ENCODE measurements around the gene RAB40C. TPM values are rescaled to one million over a fixed set of nuclear protein-coding genes. Genes with fewer than 3 reads are reported as not detected.

The RAB40C gene
- total RNA-seq, 1 donor from 2014 or later = 13.1 TPM

DNA sequence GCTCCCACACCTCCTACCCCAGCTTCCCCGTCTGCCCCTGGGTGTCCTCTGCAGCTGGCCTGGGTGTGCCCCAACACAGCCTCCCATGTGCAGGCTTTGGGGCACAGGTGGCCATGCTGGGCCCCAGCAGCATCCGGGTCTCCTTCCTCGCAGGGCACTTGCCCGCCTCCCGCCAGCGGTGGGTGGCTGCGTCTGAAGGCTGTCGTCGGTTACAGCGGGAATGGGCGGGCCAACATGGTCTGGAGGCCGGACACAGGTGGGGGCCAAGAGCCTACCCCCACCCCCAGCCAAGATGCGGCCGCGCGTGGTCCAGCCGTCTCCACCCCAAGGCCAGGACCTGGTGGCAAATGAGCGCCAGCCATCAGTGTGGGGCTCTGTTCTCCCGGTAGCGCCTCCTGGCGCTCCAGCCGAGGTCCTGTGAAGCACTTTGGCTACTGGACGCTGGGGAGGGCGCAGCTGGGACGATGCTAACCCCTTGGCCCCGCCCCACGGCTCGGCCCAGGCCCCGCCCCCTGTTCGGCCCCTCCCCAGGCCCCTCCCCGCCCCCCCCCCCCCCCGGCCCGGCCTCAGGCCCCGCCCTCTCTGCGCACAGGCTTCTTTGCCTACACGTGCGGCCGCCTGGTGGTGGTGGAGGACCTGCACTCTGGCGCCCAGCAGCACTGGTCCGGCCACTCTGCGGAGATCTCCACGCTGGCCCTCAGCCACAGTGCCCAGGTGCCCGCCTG lies 70.8 kb downstream of the RAB40C start:
- intact Hi-C loops (cut with micrococcal nuclease) = loop anchor here (1.0 to 2.0 kb wide), 6 partner anchors 11 to 268 kb away; partner anchors contain the start of genes METTL26 and WDR90
- H3K27me3 Mint-ChIP-seq = no peaks in the 10 kb centered on the region
- no peaks in the 10 kb centered on the region for H3K36me3 Mint-ChIP-seq (ENCODE audit: low read depth)
- peaks cover 7% of the 10 kb centered on the region for H3K4me1 Mint-ChIP-seq
- H3K4me3 Mint-ChIP-seq = peak overlapping the region; percentile 55
- H3K27ac Mint-ChIP-seq = no peak overlapping the region
- ATAC-seq (ENCODE audit: low read depth) (peak; percentile 91), DNase-seq (peak; percentile 61)
- ChIA-PET POLR2A (interaction anchor here (1.4 to 1.9 kb wide), 2 partner anchors 20 to 24 kb away, joined by 4 to 11 read pairs; partner anchors contain the start of genes METTL26 and STUB1), CTCF (no interaction called here)
- no peaks in the 10 kb centered on the region for H3K9me3 Mint-ChIP-seq
- TF ChIP-seq, protein P1, sequence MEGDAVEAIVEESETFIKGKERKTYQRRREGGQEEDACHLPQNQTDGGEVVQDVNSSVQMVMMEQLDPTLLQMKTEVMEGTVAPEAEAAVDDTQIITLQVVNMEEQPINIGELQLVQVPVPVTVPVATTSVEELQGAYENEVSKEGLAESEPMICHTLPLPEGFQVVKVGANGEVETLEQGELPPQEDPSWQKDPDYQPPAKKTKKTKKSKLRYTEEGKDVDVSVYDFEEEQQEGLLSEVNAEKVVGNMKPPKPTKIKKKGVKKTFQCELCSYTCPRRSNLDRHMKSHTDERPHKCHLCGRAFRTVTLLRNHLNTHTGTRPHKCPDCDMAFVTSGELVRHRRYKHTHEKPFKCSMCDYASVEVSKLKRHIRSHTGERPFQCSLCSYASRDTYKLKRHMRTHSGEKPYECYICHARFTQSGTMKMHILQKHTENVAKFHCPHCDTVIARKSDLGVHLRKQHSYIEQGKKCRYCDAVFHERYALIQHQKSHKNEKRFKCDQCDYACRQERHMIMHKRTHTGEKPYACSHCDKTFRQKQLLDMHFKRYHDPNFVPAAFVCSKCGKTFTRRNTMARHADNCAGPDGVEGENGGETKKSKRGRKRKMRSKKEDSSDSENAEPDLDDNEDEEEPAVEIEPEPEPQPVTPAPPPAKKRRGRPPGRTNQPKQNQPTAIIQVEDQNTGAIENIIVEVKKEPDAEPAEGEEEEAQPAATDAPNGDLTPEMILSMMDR (IDR thresholded peaks at IDR 0.05) = no peak

DNA sequence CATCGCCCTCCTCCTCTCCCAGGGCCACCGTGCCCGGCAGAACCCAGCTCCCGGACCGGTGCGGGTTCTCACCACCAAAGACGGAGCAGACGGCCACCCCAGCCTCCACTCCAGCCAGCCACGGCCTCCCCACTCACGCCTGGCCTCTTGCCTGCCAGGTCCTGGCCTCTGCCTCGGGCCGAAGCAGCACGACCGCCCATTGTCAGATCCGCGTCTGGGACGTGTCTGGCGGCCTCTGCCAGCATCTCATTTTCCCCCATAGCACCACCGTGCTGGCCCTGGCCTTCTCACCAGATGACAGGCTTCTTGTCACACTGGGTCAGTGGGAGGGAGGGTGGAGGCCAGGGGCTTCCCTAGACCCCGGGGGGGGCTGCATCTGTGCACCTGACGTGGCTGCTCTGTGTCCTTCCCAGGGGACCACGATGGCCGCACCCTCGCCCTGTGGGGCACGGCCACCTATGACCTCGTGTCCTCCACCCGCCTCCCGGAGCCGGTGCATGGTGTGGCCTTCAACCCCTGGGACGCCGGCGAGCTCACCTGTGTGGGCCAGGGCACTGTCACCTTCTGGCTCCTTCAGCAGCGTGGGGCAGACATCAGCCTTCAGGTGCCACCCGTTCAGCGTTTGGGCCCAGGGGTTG lies 71.4 kb downstream of the RAB40C start:
- peaks cover 7% of the 10 kb centered on the region for H3K4me1 Mint-ChIP-seq
- ChIA-PET POLR2A (interaction anchor here (1.4 to 1.9 kb wide), 2 partner anchors 19 to 25 kb away, joined by 4 to 11 read pairs; partner anchors contain the start of genes METTL26 and STUB1), CTCF (no interaction called here)
- ATAC-seq (ENCODE audit: low read depth) (no peak), DNase-seq (no peak)
- intact Hi-C loops (cut with micrococcal nuclease) = loop anchor here (2.0 kb wide), 4 partner anchors 17 to 269 kb away; partner anchors contain the start of gene METTL26
- TF ChIP-seq, protein P1 (IDR thresholded peaks at IDR 0.05) = no peak
- no peaks in the 10 kb centered on the region for H3K27me3 Mint-ChIP-seq
- H3K4me3 Mint-ChIP-seq = peak overlapping the region; percentile 19
- no peaks in the 10 kb centered on the region for H3K36me3 Mint-ChIP-seq (ENCODE audit: low read depth)
- H3K27ac Mint-ChIP-seq = no peak overlapping the region
- H3K9me3 Mint-ChIP-seq = no peaks in the 10 kb centered on the region

DNA sequence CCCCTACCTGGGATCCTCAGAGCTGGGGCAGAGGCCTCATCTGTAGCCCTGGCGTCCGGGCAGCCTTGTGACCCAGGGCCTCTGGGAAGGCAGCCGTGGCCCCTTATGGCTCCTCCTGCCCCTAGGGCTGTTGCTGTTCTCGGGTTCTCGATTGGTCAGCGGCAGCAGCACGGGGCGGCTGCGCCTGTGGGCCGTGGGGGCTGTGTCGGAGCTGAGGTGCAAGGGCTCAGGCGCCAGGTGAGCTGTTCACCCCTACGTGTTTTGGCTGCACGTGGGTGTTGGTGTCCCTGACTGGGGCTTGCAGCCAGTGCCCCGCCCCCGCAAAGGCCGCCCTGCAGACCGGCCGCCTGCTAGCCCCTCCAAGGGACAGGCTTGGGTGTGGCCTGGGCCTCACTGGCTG lies 72.2 kb downstream of the RAB40C start:
- ChIA-PET POLR2A (no interaction called here), CTCF (no interaction called here)
- intact Hi-C loops (cut with micrococcal nuclease) = no loop called here
- Mint-ChIP-seq H3K4me1 (peaks cover 7% of the 10 kb centered on the region), H3K27ac (no peak overlapping the region), H3K36me3 (ENCODE audit: low read depth) (no peaks in the 10 kb centered on the region), H3K4me3 (no peak overlapping the region), H3K27me3 (no peaks in the 10 kb centered on the region), H3K9me3 (no peaks in the 10 kb centered on the region)
- DNase-seq (no peak), ATAC-seq (ENCODE audit: low read depth) (no peak)
- TF ChIP-seq, protein P1 (IDR thresholded peaks at IDR 0.05) = no peak

GRCh38 chr16:662597-662996 lies 72.7 kb downstream of the RAB40C start:
- Mint-ChIP-seq H3K4me3 (no peak overlapping the region), H3K9me3 (no peaks in the 10 kb centered on the region), H3K27ac (no peak overlapping the region), H3K4me1 (peaks cover 11% of the 10 kb centered on the region), H3K27me3 (no peaks in the 10 kb centered on the region), H3K36me3 (ENCODE audit: low read depth) (no peaks in the 10 kb centered on the region)
- CTCF ChIA-PET = no interaction called here
- no peak for ATAC-seq (ENCODE audit: low read depth)
- DNase-seq = no peak
- POLR2A ChIA-PET = no interaction called here
- intact Hi-C loops (cut with micrococcal nuclease) = no loop called here
- TF ChIP-seq, protein P1 (IDR thresholded peaks at IDR 0.05) = no peak

- ChIA-PET POLR2A (interaction anchor here (1.1 to 5.1 kb wide), 3 partner anchors 14 to 30 kb away, joined by 3 to 41 read pairs (median 14); partner anchors contain the start of genes METTL26, STUB1 and WDR24), CTCF (interaction anchor here (1.2 kb wide), 1 partner anchor 88 kb away, joined by 4 read pairs; no protein-coding TSS in a partner anchor)
- no peak overlapping the region for H3K27ac Mint-ChIP-seq
- no peak overlapping the region for H3K4me3 Mint-ChIP-seq
- peaks cover 16% of the 10 kb centered on the region for H3K36me3 Mint-ChIP-seq (ENCODE audit: low read depth)
- TF ChIP-seq, protein P1 (IDR thresholded peaks at IDR 0.05) = no peak
- no peaks in the 10 kb centered on the region for H3K9me3 Mint-ChIP-seq
- peaks cover 12% of the 10 kb centered on the region for H3K4me1 Mint-ChIP-seq
- intact Hi-C loops (cut with micrococcal nuclease) = loop anchor here (5.0 kb wide), 1 partner anchor 139 kb away; the partner anchor contains the start of gene CAPN15
- no peak for ATAC-seq (ENCODE audit: low read depth)
- no peaks in the 10 kb centered on the region for H3K27me3 Mint-ChIP-seq
- no peak for DNase-seq
These were observed 76.7 kb downstream of the RAB40C start for GRCh38 chr16:666572-666971.
